IPS-11a (cell line): ENCODE results near the gene SLC26A5.
A peak's percentile ranks its signal among the peaks of the same experiment; 100 is the strongest.
"Not testable (repeated sequence)": the region's sequence is repeated elsewhere in the genome, so short reads cannot be mapped to it uniquely, and the experiment has no call there.

Experiments
- H3K4me3 ChIP-seq: one replicate; pipeline ENCODE4 v1.5.1; 2013; ENCODE audit warnings: low read depth, low read length, control low read depth

The SLC26A5 gene

DNA sequence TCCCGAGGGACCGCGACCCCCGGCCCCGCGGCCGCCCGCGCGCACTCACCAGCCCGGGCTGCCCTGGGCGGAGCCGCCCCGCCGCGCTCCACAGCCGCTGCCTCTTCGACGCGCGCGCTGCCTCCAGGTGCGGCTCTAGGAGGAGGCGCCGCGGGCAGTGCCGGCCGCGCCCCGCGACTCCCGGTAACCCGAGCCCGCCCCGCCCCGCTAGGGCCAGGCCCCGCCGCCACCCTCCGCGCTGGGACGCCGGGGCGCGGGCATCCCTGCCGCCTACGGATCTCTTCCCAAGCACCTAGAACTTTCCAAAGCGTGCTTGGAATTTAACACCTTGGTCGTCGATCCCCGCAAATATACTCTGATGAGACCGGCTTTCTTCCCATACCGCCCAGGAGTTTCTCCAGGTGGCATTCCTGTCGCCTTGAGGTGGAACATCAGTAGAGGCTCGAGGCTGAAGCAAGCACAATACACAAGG is at the start of gene SLC26A5:
TSS of gene SLC26A5 (minus strand) at position 159 of the 472 bp plus-strand sequence. CDS start 24,693 bp downstream, outside the sequence.
- H3K4me3 ChIP-seq, result peak within 1 kb of the TSS; percentile 20

DNA sequence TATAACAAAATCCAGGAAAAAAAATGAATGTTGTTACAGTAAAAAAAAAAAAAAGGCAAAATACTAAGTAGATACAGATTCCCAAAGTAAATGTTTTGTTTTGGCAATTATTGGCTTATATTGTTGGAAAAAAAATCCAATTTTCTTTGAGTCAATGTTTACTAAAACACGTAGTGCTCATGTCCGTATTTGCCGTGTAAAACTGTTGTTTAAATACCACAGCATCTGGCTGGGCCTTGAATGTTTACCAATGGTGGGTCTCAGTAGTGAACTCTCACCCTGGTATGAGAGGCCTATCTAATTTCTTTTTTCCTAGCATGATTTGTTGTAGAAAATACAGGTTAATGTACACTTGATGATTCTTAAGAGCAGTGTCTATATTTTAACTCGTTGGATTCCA is 41.4 kb upstream of the SLC26A5 start:
- no peak overlapping the region for H3K4me3 ChIP-seq

GRCh38 chr7:103486873-103487272 is 40.9 kb upstream of the SLC26A5 start:
- H3K4me3 ChIP-seq, result not testable (repeated sequence)

DNA sequence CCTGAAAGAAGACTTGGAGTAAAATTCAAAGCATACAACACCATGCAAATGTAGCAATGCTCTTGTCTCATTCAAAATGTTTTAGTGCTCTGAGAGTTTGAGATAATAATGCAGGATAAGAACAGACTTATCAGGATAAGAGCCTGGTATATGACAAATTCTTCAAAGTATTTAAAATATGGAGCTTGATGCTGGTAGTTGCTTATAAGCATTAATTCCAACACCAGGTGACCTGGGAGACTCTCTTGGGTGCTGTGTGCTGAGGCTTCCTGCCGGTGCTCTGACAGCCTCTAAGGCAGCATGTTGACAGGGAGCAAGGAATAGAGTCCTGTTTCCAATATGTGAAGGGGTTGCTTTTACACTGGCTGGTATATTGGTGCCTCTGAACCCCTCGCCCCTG is 34.8 kb upstream of the SLC26A5 start:
- no peak overlapping the region for H3K4me3 ChIP-seq

DNA sequence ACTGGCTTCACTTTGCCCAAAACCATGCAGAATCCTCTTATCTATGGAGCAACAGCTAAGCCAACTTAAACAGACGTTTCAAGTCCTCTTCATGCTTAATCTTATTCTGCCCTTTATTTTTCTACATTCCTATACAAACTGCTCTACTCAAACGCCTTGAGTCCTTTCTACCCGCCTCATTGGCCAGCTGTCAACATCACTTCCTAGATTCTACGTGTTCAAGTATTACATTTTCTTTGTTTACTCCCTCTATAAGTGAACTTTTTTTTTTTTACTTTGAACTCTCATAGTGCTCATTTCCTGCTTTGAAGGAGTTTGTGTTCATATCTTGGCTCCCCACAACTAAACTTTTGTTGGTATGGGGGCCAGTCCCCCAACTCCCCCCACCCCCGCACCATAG is 28.9 kb upstream of the SLC26A5 start:
- H3K4me3 ChIP-seq, result no peak overlapping the region

GRCh38 chr7:103469095-103469948 is 23.3 kb upstream of the SLC26A5 start:
- no peak overlapping the region for H3K4me3 ChIP-seq

DNA sequence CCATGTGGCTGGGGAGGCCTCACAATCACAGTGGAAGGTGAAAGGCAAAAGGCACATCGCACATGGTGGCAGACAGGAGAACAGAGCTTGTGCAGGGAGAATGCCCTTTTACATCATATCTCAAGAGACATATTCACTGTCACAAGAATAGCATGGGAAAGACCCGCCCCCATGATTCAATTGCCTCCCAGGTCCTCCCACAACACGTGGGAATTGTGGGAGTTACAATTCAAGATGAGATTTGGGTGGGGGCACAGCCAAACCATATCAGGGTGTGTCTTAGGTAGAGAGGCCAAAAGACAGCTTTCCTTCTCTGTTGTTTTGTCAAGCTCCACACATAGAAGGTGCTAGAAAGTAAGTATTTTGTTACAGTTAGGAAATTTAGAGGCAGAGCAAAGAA is 20.8 kb upstream of the SLC26A5 start:
- H3K4me3 ChIP-seq, result no peak overlapping the region

DNA sequence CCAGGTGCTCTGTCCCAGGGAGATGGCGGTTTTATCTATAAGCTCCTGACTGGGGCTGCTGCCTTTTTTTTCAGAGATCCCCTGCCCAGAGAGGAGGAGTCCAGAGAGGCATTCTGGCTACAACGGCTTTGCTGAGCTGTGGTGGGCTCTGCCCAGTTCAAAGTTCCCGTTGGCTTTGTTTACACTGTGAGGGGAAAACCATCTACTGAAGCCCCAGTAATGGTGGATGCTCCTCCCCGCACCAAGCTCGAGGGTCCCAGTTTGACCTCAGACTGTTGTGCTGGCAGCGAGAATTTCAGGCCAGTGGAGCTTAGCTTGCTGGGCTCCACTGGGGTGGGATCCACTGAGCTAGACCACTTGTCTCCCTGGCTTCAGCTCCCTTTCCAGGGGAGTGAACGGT is 16.4 kb upstream of the SLC26A5 start:
- no peak overlapping the region for H3K4me3 ChIP-seq

DNA sequence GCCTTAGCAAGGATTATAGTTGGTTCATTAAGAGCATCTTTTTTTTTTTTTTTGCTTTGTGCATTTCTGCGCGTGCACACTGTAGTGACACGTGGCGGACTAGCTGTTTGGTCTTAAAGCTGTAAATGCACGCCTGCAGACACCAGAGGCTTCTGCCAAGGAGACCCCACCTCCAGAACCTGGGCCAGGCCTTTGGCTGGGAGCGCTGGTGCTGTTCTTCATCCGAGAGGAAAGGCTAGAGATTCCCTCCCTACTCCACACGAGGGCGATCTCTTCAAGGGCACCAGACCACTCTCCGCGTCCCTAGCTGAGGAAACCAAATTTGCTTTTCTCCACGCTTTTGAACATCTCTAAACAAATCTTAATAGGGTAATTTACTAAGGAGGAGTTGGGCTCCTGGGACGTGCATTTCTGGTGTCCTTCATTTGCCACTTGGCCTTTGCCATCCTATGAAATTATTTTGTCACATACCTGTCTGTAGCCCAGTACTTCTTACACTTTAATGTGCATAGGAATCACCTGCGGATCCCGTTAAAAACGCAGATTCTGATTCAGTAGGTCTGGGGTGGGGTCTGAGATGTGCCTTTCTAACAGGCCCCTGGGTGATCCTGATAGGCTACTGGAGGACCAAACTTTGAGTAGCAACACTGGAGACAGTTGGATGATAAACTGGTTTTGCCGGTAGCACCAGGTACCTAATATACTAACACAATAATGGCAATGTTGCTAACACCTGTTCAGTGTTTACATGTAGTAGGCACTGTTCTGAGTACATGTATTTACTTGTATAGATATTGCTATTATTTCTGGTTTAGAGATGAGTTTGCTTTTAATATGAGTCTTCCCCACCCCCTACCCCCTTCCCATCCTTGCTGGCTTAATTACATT is 1.3 kb upstream of the SLC26A5 start:
- no peak overlapping the region for H3K4me3 ChIP-seq

DNA sequence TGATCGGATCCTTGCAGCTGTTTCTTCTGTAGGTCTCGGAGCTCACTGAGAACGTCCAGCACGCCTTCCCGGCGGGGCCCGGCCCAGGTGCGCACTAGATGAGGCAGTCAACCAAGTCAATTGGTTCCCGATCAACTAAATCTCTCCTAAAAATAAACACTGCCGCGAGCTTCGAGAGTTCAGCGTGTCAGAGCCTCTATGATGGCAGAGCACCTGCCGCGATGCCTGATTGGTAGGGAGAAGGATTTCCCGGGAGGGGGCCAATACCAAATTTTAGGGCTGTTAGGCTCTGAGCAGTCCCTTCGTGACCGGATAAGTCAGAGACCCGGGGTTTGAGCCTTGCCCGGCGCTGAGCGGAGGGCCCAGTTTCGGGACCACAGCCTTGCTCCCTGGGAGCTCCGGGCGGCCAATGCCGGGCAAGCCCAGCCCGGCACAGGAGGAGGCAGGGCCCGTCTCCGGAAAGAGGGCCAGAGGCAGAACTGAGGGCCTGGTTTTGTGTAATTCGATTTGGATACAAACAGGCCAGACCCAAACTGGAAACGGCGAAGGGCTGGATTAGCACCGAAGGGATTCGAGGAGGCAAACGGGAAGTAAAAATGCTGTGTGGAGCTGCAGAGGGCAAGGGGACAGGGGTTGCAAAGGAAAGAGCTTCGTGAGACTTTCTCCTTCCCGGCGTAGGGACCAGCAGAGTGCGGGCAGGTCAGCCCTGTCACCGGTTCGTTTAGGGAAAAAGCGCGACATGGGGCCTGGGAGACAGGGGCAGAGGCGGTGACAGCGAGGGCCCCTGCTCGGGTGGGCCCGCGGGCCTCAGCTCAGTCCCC is 569 bp downstream of the SLC26A5 start:
- H3K4me3 ChIP-seq, result peak overlapping the region; percentile 20

GRCh38 chr7:103439661-103440060 is 6.3 kb downstream of the SLC26A5 start:
- no peak overlapping the region for H3K4me3 ChIP-seq

GRCh38 chr7:103437623-103438022 is 8.4 kb downstream of the SLC26A5 start:
- no peak overlapping the region for H3K4me3 ChIP-seq

DNA sequence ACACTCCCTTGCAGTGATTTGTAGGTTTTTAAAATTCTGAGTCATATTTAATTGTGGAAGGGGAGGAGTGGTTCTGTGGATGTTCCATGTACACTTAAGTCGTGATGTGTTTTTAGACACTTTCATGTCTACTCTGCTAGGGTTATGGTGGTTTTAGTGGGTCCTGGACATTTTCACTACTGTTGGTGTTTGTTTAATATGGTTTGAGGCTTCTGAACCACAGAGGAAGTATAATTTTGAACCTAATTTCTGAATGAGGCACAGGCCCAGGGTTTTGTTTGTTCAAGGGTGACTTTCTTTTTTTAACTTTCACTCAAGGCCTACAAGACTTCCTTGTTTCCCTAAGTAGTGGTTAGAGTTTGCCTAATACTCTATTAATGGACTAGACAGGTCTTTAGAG is 13.3 kb downstream of the SLC26A5 start:
- no peak overlapping the region for H3K4me3 ChIP-seq

DNA sequence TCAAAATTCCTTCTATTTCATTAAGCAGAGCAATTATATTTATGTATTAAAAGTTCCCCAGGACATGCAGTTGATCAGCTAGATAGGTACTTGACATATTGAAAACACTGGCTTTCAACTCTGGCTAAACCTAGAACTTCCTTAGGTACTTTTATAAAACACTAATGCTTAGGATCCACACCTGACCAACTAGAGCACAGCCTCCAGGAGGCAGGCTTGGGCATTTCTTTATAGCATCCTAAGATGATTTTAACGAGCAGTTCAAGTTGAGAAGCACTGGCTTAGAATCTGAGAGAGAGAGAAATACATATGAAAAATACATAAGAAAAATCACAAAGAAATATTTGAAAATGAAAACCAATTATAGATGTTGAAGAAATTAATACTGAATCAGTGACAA is 20.8 kb downstream of the SLC26A5 start:
- H3K4me3 ChIP-seq, result no peak overlapping the region

- H3K4me3 ChIP-seq, result no peak overlapping the region
Observed at GRCh38 chr7:103423467-103424179, 22.4 kb downstream of the SLC26A5 start.

GRCh38 chr7:103420857-103421384 is 25.1 kb downstream of the SLC26A5 start:
- no peak overlapping the region for H3K4me3 ChIP-seq

- no peak overlapping the region for H3K4me3 ChIP-seq
Observed at GRCh38 chr7:103418241-103418640, 27.8 kb downstream of the SLC26A5 start.

- H3K4me3 ChIP-seq, result no peak overlapping the region
Observed at GRCh38 chr7:103413407-103413806, 32.6 kb downstream of the SLC26A5 start.

DNA sequence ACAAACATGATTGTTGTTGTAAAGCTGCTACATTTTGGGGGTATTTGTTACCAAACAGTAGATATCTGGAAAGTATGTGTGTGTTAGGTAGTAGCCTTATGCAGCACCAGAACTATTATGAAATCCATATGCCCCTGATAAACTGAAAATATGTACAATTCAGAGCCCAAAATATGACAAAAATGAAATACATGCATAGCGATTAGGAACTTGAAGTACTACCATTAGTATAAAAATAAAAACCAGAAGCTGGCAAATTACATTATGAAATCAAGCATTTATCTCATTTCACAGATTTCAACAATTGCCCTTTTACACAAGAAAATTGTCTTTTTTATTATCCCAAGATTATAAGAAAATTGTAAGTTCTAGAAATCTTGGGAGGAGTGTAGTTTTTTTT is 33.9 kb downstream of the SLC26A5 start:
- no peak overlapping the region for H3K4me3 ChIP-seq
